Medulla oblongata (tissue), 1 donor: Measurements from ENCODE around the gene CCDC8.
"Not testable (repeated sequence)": the region's sequence is repeated elsewhere in the genome, so short reads cannot be mapped to it uniquely, and the experiment has no call there.

ENCODE experiments used
- DNase-seq: peaks from one replicate; pipeline ENCODE4 v3.0.0-alpha.2; 2015; ENCODE audit errors: extremely low spot score

Gene CCDC8

GRCh38 chr19:46383171-46383815, 30.1 kb downstream of the CCDC8 start:
- DNase-seq: no peak

- DNase-seq: no peak
Observed at GRCh38 chr19:46381756-46382345, 31.5 kb downstream of the CCDC8 start.

- DNase-seq: no peak
Observed at GRCh38 chr19:46381346-46381745, 32.0 kb downstream of the CCDC8 start.

- no peak for DNase-seq
Observed at GRCh38 chr19:46380690-46381089, 32.7 kb downstream of the CCDC8 start.

- no peak for DNase-seq
Observed at GRCh38 chr19:46378268-46378667, 35.1 kb downstream of the CCDC8 start.

GRCh38 chr19:46376241-46377153, 36.9 kb downstream of the CCDC8 start:
- no peak for DNase-seq

GRCh38 chr19:46375476-46376067, 37.8 kb downstream of the CCDC8 start:
- DNase-seq: not testable (repeated sequence)

GRCh38 chr19:46374536-46375475, 38.6 kb downstream of the CCDC8 start:
- no peak for DNase-seq

GRCh38 chr19:46373491-46374359, 39.6 kb downstream of the CCDC8 start:
- DNase-seq: no peak

- DNase-seq: no peak
Observed at GRCh38 chr19:46372901-46373490, 40.4 kb downstream of the CCDC8 start.

- no peak for DNase-seq
Observed at GRCh38 chr19:46371371-46371901, 41.9 kb downstream of the CCDC8 start.

- no peak for DNase-seq
Observed at GRCh38 chr19:46369817-46370216, 43.5 kb downstream of the CCDC8 start.

GRCh38 chr19:46368116-46368515, 45.2 kb downstream of the CCDC8 start:
- DNase-seq: no peak

GRCh38 chr19:46367426-46367825, 45.9 kb downstream of the CCDC8 start:
- DNase-seq: no peak

GRCh38 chr19:46366620-46367292, 46.6 kb downstream of the CCDC8 start:
- no peak for DNase-seq

- DNase-seq: no peak
Observed at GRCh38 chr19:46365561-46365960, 47.8 kb downstream of the CCDC8 start.

GRCh38 chr19:46364359-46364758, 49.0 kb downstream of the CCDC8 start:
- no peak for DNase-seq

- no peak for DNase-seq
Observed at GRCh38 chr19:46361915-46362314, 51.4 kb downstream of the CCDC8 start.
